Body of pancreas (tissue), 4 donors: ENCODE measurements around the gene GPR35.

Experiments used
- POLR2A ChIP-seq, 3 donors: fragments of 450-650 bp; IDR thresholded peaks; one replicate each; pipeline ENCODE4 v1.6.1; 2016; ENCODE audit warnings: antibody characterized with exemption in 3 of 3, mild to moderate bottlenecking in 2 of 3
- TF ChIP-seq, protein P1 (sequence below), 7 experiments: fragments of 450-650 bp in 4 of 7; fragments of 200-600 bp in 3 of 7; sonication (generic) in 3 of 7; IDR thresholded peaks; one replicate each; pipeline ENCODE4 v1.5.1; 2016 to 2019; ENCODE audit warnings: antibody characterized with exemption in 7 of 7

DNA sequence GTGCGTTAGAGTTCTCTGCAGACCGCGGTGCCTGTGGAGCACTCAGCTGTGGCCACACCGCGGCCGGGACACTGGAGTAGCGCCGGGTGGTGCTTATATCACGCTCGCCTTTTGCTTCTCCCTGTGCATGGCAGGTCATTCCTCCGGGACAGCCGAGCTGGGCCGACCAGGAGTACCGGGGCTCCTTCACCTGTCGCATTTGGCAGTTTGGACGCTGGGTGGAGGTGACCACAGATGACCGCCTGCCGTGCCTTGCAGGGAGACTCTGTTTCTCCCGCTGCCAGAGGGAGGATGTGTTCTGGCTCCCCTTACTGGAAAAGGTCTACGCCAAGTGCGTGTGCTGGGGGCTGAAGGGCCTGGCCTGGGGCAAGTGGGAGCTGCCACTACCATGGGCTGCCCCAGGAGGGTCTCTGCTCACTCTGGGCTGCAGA lies 34.6 kb upstream of the GPR35 start:
- TF ChIP-seq, protein P1, sequence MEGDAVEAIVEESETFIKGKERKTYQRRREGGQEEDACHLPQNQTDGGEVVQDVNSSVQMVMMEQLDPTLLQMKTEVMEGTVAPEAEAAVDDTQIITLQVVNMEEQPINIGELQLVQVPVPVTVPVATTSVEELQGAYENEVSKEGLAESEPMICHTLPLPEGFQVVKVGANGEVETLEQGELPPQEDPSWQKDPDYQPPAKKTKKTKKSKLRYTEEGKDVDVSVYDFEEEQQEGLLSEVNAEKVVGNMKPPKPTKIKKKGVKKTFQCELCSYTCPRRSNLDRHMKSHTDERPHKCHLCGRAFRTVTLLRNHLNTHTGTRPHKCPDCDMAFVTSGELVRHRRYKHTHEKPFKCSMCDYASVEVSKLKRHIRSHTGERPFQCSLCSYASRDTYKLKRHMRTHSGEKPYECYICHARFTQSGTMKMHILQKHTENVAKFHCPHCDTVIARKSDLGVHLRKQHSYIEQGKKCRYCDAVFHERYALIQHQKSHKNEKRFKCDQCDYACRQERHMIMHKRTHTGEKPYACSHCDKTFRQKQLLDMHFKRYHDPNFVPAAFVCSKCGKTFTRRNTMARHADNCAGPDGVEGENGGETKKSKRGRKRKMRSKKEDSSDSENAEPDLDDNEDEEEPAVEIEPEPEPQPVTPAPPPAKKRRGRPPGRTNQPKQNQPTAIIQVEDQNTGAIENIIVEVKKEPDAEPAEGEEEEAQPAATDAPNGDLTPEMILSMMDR (IDR thresholded peaks at IDR 0.05): no peak
- TF ChIP-seq POLR2A (IDR thresholded peaks at IDR 0.05): no peak
